SKM-1 (cell line): ENCODE results near the gene RTKN.
A peak's percentile ranks its signal among the peaks of the same experiment; 100 is the strongest.
"Not testable (repeated sequence)": the region's sequence is repeated elsewhere in the genome, so short reads cannot be mapped to it uniquely, and the experiment has no call there.

Source experiments
- DNase-seq: peaks from one replicate; lab custom pipeline; 2025; ENCODE audit not compliant: unreplicated experiment; lab: John Stamatoyannopoulos, UW

RTKN gene

DNA sequence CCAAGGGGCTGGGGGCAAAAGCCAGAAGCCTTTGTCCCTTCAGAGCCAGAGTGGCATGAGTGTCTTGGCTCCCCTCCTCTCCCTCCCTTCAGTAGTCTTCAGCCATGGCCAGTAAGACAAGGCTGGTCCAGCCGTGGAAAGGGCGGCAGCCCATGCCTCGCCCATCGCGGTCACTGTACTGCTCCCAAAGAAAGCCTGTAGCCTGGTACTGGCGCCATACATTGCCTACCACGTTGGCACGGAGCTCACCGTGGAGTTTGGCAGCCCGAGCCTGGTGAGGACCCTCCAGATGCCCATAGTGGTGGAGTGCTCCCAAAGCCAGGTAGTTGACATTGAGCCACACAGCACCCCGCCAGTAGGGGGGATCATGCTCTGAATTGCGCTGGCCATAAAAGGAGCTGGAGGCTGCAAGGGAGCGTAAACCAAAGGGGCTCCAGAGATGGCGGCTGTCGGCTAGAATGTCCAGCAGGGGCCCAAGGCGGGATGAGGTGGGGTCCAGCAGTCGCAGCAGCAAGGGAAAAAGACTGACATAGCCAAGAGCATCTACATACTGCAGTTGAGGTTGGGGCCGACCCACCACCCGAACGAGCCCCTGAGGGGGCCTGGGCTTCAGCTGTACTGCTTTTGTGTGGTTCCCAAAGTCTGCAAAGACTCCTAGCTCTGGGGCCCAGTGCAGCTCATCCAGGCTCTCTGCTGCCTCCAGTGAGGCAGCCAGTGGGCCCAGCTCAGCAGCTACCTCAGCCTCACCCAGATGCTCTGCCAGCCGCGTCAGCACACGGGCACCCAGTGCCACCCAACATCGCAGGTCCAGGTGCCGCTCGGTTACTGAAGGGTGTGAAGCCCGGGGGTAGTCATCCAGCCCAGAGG is 19.7 kb upstream of the RTKN start:
- DNase-seq, result no peak

- DNase-seq, result not testable (repeated sequence)
Observed at GRCh38 chr2:74460187-74460586, 18.4 kb upstream of the RTKN start.

- not testable (repeated sequence) for DNase-seq
Observed at GRCh38 chr2:74459503-74460118, 17.9 kb upstream of the RTKN start.

DNA sequence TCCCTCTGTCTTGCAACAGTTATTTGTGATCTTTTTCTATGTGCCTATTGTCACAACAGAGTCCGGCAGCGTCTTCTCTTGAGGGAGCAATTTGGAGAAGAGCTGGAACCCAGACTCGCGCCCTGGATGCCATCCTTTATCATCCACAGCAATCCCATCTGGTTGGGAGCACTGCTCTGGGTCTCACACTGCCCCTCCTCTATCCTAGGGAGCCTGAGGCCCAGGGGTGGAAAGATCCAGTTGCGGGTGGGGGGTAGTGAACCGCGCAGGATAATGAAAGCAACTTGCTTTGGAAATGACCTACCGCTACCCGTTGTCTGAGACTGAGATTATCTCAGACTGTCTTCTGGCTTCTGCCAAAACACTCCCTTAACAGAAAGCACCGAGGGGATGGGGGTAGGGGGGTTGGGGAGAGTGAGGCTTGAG is 17.2 kb upstream of the RTKN start:
- no peak for DNase-seq

GRCh38 chr2:74458132-74458937 is 16.6 kb upstream of the RTKN start, which contains the start of gene WBP1:
Gene WBP1 (plus strand): TSS chr2:74458438. CDS start chr2:74458603, 165 bp downstream.
- peak; percentile 97 for DNase-seq

DNA sequence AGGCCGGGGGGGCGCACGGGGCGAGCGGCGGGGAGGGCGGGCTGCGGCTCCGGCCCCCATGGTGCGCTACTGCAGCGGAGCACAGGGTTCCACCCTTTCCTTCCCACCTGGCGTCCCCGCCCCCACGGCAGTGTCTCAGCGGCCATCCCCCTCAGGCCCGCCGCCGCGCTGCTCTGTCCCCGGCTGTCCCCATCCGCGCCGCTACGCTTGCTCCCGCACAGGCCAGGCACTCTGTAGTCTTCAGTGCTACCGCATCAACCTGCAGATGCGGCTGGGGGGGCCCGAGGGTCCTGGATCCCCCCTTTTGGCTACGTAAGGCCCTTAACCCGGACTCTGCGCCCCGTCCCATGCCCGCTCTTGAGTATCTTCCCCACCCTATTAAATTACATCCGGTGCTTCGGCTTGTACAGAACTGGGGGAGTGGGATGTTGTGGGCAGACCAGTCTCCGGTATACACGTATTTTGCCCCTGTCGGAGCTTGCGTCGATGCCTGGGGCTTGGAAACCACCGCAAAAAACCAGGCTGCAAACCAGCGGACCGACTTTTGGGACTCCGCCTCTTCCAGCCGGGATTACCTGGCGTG is 15.9 kb upstream of the RTKN start:
- DNase-seq, result no peak

GRCh38 chr2:74457129-74457548 is 15.4 kb upstream of the RTKN start:
- DNase-seq, result no peak

DNA sequence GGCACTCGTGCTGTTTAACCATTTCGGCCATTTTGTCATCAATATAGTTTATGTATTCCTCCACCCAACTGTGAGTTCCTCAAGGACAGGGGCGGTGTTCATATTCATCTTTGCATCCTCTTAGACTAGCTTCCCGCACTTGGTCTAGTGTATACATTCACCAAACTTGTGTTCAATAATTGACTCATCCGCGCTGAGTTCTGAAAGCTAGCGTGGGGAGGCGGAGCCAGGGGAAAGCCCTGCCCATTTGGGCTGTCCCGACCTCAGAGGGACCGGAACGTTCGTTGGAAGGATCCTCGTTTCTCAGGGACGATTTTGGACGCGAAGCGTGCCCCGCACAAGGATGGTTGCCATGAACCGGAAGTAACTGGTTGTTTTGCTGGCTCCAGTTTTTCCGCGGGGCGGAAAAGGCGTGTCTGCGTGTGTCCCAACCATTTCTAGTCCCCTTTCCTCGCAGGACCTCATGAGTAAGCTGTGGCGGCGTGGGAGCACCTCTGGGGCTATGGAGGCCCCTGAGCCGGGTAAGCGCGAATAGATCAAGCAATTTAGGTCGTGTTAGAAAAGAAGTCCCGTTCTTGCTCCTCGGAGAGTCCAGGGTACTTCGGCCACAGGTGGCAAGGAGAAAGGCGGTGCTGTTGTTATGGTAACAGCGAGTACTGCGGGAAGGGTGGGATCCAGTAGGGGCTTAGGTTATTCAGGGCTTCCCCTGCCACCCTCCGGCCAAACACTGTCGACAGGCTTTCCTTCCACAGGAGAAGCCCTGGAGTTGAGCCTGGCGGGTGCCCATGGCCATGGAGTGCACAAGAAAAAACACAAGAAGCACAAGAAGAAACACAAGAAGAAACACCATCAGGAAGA is 13.1 kb upstream of the RTKN start, which contains the start of gene INO80B:
Gene INO80B (plus strand): TSS at position 434 of the 858 bp plus-strand sequence. CDS start 30 bp downstream, at position 464.
- DNase-seq, result peak; percentile 90

GRCh38 chr2:74450570-74451190 is 8.9 kb upstream of the RTKN start:
- DNase-seq, result no peak

DNA sequence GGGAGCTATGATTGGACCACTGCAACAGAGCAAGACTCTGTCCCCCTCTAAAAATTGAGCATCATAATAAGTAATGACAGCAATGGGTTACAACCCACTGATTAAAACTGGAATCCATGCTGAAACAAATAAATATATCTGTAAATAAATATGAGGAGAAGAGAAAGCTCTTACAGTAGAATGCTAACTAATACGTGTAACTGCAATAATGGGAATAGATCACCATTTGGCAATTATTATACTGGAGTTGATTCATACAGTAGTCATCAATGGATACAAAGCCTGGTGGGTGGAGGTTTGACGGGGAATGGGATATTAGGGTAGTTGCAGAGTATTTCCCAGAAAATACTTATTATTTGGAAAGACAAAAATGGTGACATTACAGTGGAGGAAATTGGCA is 7.0 kb upstream of the RTKN start:
- DNase-seq, result no peak

GRCh38 chr2:74447230-74447999 is 5.7 kb upstream of the RTKN start:
- no peak for DNase-seq

- no peak for DNase-seq
Observed at GRCh38 chr2:74444498-74445318, 3.0 kb upstream of the RTKN start.

DNA sequence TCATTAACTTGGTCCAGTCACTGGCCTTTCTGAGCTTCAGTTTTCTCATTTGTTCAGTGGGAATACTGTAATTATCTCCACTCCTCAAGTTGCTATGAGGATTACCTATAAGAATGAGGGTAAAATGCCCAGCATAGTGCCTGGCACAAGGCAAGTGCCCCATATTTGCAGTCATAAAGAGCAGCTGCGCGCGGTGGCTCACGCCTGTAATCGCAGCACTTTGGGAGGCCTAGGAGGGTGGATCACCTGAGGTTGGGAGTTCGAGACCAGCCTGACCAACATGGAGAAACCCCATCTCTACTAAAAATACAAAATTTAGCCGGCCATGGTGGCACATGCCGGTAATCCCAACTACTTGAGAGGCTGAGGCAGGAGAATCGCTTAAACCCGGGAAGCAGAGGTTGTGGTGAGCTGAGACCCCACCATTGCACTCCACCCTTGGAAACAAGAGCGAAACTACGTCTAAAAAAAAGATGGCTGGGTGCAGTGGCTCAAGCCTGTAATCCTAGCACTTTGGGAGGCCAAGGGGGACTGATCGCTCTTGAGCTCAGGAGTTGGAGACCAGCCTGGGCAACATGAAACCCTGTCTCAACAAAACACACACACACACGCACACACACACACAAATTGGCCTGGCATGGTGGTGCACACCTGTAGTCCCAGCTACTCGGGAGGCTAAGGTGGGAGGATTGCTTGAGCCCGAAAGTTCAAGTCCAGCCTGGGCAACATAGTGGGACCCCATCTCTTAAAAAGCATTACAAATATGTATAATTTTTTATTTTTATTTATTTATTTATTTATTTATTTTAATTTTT is 953 bp upstream of the RTKN start:
- not testable (repeated sequence) for DNase-seq

- DNase-seq, result no peak
Observed at GRCh38 chr2:74441170-74441689, 507 bp downstream of the RTKN start.

GRCh38 chr2:74440378-74441169 is 1.2 kb downstream of the RTKN start:
- DNase-seq, result peak; percentile 33

GRCh38 chr2:74439803-74440377 is 1.8 kb downstream of the RTKN start:
- DNase-seq, result no peak
